Breast epithelium (tissue), 3 donors: ENCODE measurements around the gene CERS3.

Experiments used
- CTCF ChIP-seq, 3 donors: fragments of 450-650 bp; IDR thresholded peaks; one replicate each; pipeline ENCODE4 v1.5.1; 2016 to 2017; ENCODE audit warnings: antibody characterized with exemption in 3 of 3, mild to moderate bottlenecking in 3 of 3, moderate library complexity in 3 of 3
- POLR2A ChIP-seq: fragments of 450-650 bp; IDR thresholded peaks from one replicate; pipeline ENCODE4 v1.6.1; 2016; ENCODE audit warnings: antibody characterized with exemption, mild to moderate bottlenecking, moderate library complexity

DNA sequence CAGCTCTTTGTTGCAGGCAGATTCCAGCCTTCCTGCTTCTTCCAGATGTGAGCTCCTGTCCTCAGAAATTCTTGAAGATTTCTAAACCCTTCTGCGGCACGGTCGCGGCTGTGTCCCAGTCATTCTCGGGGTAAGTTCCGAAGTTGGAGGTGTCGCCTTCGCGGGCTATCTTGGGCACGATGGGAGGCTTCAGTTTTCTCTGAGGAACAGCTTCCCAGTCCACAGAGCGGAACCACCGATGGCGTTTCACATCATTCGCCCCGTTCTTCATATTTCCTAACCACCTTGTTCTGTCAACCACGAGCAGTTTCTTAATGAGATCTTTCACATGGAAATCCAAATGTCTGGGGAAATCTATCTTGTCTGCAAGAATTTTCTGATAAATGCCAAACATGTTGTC is 24.7 kb upstream of the CERS3 start:
- TF ChIP-seq POLR2A (no peak), CTCF (IDR thresholded peaks at IDR 0.05) (no peak)
